ENCODE measurements around the gene CYP2U1.
"Not testable (repeated sequence)": the region's sequence is repeated elsewhere in the genome, so short reads cannot be mapped to it uniquely, and the experiment has no call there.

CYP2U1 gene

GRCh38 chr4:107931775-107932321, 499 bp downstream of the CYP2U1 start:
- H3K4me3 ChIP-seq (ENCODE audit: low read length), result peak overlapping the region; percentile 98
- H3K36me3 ChIP-seq (ENCODE audit: control insufficient read depth, insufficient read depth, low read length), result no peaks in the 10 kb centered on the region
- H3K9ac ChIP-seq (ENCODE audit: low read length), result peak overlapping the region; percentile 38
- no peaks in the 10 kb centered on the region for H3K4me1 ChIP-seq (ENCODE audit: control insufficient read depth, insufficient read depth, low read length)
- no peaks in the 10 kb centered on the region for H3K27me3 ChIP-seq (ENCODE audit: control insufficient read depth, insufficient read depth, low read length)
- H3K27ac ChIP-seq (ENCODE audit: low read depth, low read length), result peak overlapping the region; percentile 82

DNA sequence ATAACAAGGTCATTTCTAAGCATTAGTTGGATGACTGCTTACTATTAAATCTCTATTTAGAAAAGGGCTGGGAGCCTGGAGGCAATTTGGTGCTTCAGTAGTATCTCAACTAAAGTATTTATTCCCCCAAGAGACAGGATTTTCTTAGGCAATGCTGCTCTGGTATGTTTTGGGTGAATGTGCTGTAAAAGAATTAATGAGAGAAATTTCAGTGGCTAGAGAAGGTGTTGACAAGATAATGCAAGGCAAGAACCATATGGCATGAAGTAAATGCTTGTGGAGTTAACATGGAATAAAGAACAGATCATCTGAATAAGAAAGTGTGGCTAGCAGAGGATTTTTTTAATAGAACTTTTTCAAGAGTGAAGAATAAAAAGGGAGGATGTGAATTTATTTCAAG, 3.9 kb downstream of the CYP2U1 start:
- Histone ChIP-seq H3K4me1 (ENCODE audit: control insufficient read depth, insufficient read depth, low read length) (no peaks in the 10 kb centered on the region), H3K9ac (ENCODE audit: low read length) (no peak overlapping the region), H3K4me3 (ENCODE audit: low read length) (no peak overlapping the region), H3K27me3 (ENCODE audit: control insufficient read depth, insufficient read depth, low read length) (no peaks in the 10 kb centered on the region), H3K36me3 (ENCODE audit: control insufficient read depth, insufficient read depth, low read length) (no peaks in the 10 kb centered on the region), H3K27ac (ENCODE audit: low read depth, low read length) (no peak overlapping the region)

DNA sequence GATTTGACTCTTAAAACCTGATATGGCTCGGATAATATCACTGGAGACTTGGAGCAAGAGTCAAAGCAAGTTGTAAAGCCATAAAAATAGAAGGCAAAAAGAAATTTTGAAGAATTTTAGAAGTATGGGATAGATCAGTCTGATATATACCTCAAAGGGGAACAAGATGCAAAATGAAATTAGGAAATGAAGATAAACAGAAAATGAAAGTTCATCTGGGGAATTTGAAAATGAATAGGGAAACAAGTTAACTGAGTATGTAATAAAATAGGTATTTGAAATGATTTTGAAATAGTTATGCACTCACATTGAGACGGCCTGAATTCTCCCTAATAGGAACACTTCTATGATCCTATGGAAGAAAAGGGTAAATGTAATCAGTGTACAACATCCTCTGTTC, 5.7 kb downstream of the CYP2U1 start:
- no peak overlapping the region for H3K27ac ChIP-seq (ENCODE audit: low read depth, low read length)
- no peak overlapping the region for H3K9ac ChIP-seq (ENCODE audit: low read length)

DNA sequence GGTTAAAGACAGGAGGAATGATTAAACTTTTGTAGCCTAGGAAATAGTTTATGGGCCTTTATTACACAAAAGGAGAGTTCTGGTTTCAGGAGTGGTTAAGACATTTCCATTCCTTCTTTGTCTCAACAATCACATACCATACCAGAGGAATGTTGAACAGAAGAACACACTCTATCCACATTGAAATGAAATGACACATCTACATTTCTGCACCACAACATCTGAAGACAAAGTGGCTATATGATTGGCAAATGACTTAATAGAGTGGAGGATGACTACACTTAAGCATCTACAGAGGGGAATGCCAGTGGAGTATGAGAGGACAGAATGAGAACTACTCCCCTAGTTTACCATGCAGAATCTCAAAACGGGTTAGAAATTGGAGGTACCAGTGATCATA, 8.0 kb downstream of the CYP2U1 start:
- H3K27ac ChIP-seq (ENCODE audit: low read depth, low read length), result no peak overlapping the region
- no peak overlapping the region for H3K4me3 ChIP-seq (ENCODE audit: low read length)
- no peaks in the 10 kb centered on the region for H3K27me3 ChIP-seq (ENCODE audit: control insufficient read depth, insufficient read depth, low read length)
- no peaks in the 10 kb centered on the region for H3K36me3 ChIP-seq (ENCODE audit: control insufficient read depth, insufficient read depth, low read length)
- no peaks in the 10 kb centered on the region for H3K4me1 ChIP-seq (ENCODE audit: control insufficient read depth, insufficient read depth, low read length)
- no peak overlapping the region for H3K9ac ChIP-seq (ENCODE audit: low read length)

More for the DNA sequence above, 5.7 kb downstream of the CYP2U1 start:
- H3K4me3 ChIP-seq (ENCODE audit: low read length), result no peak overlapping the region
- no peaks in the 10 kb centered on the region for H3K4me1 ChIP-seq (ENCODE audit: control insufficient read depth, insufficient read depth, low read length)
- no peaks in the 10 kb centered on the region for H3K36me3 ChIP-seq (ENCODE audit: control insufficient read depth, insufficient read depth, low read length)
- H3K27me3 ChIP-seq (ENCODE audit: control insufficient read depth, insufficient read depth, low read length), result no peaks in the 10 kb centered on the region

GRCh38 chr4:107945809-107946208, 14.5 kb downstream of the CYP2U1 start:
- Histone ChIP-seq H3K36me3 (ENCODE audit: control insufficient read depth, insufficient read depth, low read length) (no peaks in the 10 kb centered on the region), H3K9ac (ENCODE audit: low read length) (no peak overlapping the region), H3K4me1 (ENCODE audit: control insufficient read depth, insufficient read depth, low read length) (no peaks in the 10 kb centered on the region), H3K27me3 (ENCODE audit: control insufficient read depth, insufficient read depth, low read length) (no peaks in the 10 kb centered on the region), H3K4me3 (ENCODE audit: low read length) (no peak overlapping the region), H3K27ac (ENCODE audit: low read depth, low read length) (no peak overlapping the region)

- H3K27ac ChIP-seq (ENCODE audit: low read depth, low read length), result no peak overlapping the region
- no peak overlapping the region for H3K9ac ChIP-seq (ENCODE audit: low read length)
- no peaks in the 10 kb centered on the region for H3K27me3 ChIP-seq (ENCODE audit: control insufficient read depth, insufficient read depth, low read length)
- no peak overlapping the region for H3K4me3 ChIP-seq (ENCODE audit: low read length)
- H3K4me1 ChIP-seq (ENCODE audit: control insufficient read depth, insufficient read depth, low read length), result no peaks in the 10 kb centered on the region
- H3K36me3 ChIP-seq (ENCODE audit: control insufficient read depth, insufficient read depth, low read length), result peaks cover 3% of the 10 kb centered on the region
Observed at GRCh38 chr4:107950746-107951540, 19.6 kb downstream of the CYP2U1 start.

GRCh38 chr4:107951551-107951950, 20.2 kb downstream of the CYP2U1 start:
- Histone ChIP-seq H3K36me3 (ENCODE audit: control insufficient read depth, insufficient read depth, low read length) (peaks cover 3% of the 10 kb centered on the region), H3K9ac (ENCODE audit: low read length) (no peak overlapping the region), H3K27ac (ENCODE audit: low read depth, low read length) (no peak overlapping the region), H3K4me3 (ENCODE audit: low read length) (no peak overlapping the region), H3K4me1 (ENCODE audit: control insufficient read depth, insufficient read depth, low read length) (no peaks in the 10 kb centered on the region), H3K27me3 (ENCODE audit: control insufficient read depth, insufficient read depth, low read length) (no peaks in the 10 kb centered on the region)

- Histone ChIP-seq H3K36me3 (ENCODE audit: control insufficient read depth, insufficient read depth, low read length) (peaks cover 3% of the 10 kb centered on the region), H3K4me3 (ENCODE audit: low read length) (no peak overlapping the region), H3K27ac (ENCODE audit: low read depth, low read length) (no peak overlapping the region), H3K9ac (ENCODE audit: low read length) (no peak overlapping the region), H3K4me1 (ENCODE audit: control insufficient read depth, insufficient read depth, low read length) (no peaks in the 10 kb centered on the region), H3K27me3 (ENCODE audit: control insufficient read depth, insufficient read depth, low read length) (no peaks in the 10 kb centered on the region)
Observed at GRCh38 chr4:107956011-107956410, 24.7 kb downstream of the CYP2U1 start.

DNA sequence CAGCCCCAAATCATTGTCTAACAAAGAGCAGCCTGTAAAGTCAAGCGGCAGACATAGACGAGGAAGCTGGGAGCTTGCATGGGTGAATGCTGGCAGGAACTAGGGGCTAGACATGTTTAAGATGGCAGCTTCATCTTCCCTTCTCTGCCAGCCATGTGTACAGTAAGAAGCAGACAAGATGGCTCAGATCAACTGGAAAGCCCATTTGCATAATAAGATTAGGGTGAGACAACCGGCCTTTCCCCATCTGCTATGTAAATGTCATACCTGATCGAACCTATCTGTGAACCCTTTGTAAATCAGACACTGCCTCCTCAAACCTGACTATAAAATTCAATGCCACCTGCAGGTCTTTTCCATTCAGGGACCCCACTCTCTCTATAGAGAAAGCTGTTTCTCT, 35.6 kb downstream of the CYP2U1 start:
- Histone ChIP-seq H3K9ac (ENCODE audit: low read length) (no peak overlapping the region), H3K27ac (ENCODE audit: low read depth, low read length) (no peak overlapping the region)

GRCh38 chr4:107967519-107967918, 36.2 kb downstream of the CYP2U1 start:
- H3K4me3 ChIP-seq (ENCODE audit: low read length); H3K27me3 ChIP-seq (ENCODE audit: control insufficient read depth, insufficient read depth, low read length); H3K36me3 ChIP-seq (ENCODE audit: control insufficient read depth, insufficient read depth, low read length); H3K27ac ChIP-seq (ENCODE audit: low read depth, low read length); H3K9ac ChIP-seq (ENCODE audit: low read length); H3K4me1 ChIP-seq (ENCODE audit: control insufficient read depth, insufficient read depth, low read length): not testable (repeated sequence)

More for the DNA sequence above, 35.6 kb downstream of the CYP2U1 start:
- no peaks in the 10 kb centered on the region for H3K27me3 ChIP-seq (ENCODE audit: control insufficient read depth, insufficient read depth, low read length)
- no peaks in the 10 kb centered on the region for H3K36me3 ChIP-seq (ENCODE audit: control insufficient read depth, insufficient read depth, low read length)
- no peaks in the 10 kb centered on the region for H3K4me1 ChIP-seq (ENCODE audit: control insufficient read depth, insufficient read depth, low read length)
- H3K4me3 ChIP-seq (ENCODE audit: low read length), result no peak overlapping the region

DNA sequence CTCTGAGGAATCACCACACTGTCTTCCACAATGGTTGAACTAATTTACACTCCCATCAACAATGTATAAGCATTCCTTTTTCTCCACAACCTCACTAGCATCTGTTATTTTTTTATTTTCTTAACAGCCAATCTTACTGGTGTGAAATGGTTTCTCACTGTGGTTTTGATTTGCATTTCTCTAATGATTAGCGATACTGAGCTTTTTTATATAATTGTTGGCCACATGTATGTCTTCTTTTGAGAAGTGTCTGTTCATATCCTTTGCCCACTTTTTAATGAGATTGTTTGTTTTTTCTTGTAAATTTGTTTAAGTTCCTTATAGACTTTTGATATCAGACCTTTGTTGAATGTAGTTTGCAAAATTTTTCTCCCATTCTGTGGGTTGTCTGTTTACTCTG, 36.6 kb downstream of the CYP2U1 start:
- H3K36me3 ChIP-seq (ENCODE audit: control insufficient read depth, insufficient read depth, low read length), result not testable (repeated sequence)

DNA sequence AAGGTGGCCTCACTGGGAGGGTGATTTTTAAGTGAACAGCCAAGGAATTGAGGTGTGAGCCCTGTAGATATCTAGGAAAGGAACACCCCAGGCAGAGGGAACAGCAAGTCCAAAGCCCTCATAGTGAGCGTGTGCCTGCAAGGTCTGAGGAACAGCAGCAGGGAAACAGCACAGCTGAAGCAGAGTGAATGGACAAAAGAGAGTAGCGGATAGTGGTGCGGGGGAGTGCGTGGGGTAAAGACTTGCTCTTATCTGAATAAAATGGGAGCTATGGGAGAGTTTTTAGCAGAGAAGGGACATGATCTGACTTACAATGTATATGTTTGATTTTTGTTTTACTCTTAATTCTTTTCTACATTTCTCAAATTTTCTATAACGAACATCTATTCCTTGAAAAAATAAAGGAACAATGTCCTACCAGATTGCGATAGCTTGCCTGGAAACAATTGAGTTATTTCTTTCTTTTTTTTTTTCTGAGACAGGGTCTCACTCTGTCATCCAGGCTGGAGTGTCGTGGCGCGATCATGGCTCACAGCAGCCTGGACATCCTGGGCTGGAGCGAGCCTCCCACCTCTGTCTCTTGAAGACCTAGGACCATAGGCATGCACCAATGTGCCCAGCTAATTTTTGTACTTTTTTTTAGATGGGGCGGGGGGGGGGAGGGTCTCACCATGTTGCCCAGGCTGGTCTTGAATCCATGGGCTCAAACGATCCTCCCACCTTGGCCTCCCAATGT, 38.9 kb downstream of the CYP2U1 start:
- Histone ChIP-seq H3K4me1 (ENCODE audit: control insufficient read depth, insufficient read depth, low read length) (no peaks in the 10 kb centered on the region), H3K4me3 (ENCODE audit: low read length) (no peak overlapping the region), H3K27ac (ENCODE audit: low read depth, low read length) (no peak overlapping the region), H3K36me3 (ENCODE audit: control insufficient read depth, insufficient read depth, low read length) (no peaks in the 10 kb centered on the region), H3K27me3 (ENCODE audit: control insufficient read depth, insufficient read depth, low read length) (no peaks in the 10 kb centered on the region), H3K9ac (ENCODE audit: low read length) (no peak overlapping the region)

More for the DNA sequence above, 36.6 kb downstream of the CYP2U1 start:
- not testable (repeated sequence) for H3K27ac ChIP-seq (ENCODE audit: low read depth, low read length); H3K27me3 ChIP-seq (ENCODE audit: control insufficient read depth, insufficient read depth, low read length); H3K9ac ChIP-seq (ENCODE audit: low read length); H3K4me1 ChIP-seq (ENCODE audit: control insufficient read depth, insufficient read depth, low read length); H3K4me3 ChIP-seq (ENCODE audit: low read length)
